T-helper 2 cell treated with Interferon-gamma antibody and Interleukin-4, amounts not matched to agents 5 μg/mL and 100 μg/mL, for 36 hours (primary cell): Measurements from ENCODE around the gene TBC1D21.

Source experiments
- DNase-seq: peaks from one replicate; pipeline ENCODE4 v3.0.0; 2021; ENCODE audit warnings: low spot score
- H3K27ac Mint-ChIP-seq: one replicate; pipeline ENCODE4 v1.8.0; 2021; ENCODE audit warnings: mild to moderate bottlenecking, mixed read lengths
- H3K27me3 Mint-ChIP-seq: one replicate; pipeline ENCODE4 v1.8.0; 2021; ENCODE audit warnings: low read depth, mixed read lengths
- H3K36me3 Mint-ChIP-seq: one replicate; pipeline ENCODE4 v1.8.0; 2021; ENCODE audit warnings: low read depth, mixed read lengths
- H3K4me1 Mint-ChIP-seq: one replicate; pipeline ENCODE4 v1.8.0; 2021; ENCODE audit warnings: low read depth, mixed read lengths
- H3K4me3 Mint-ChIP-seq: one replicate; pipeline ENCODE4 v1.8.0; 2022; ENCODE audit warnings: mild to moderate bottlenecking, moderate library complexity, mixed read lengths
- H3K9me3 Mint-ChIP-seq: one replicate; pipeline ENCODE4 v1.8.0; 2021; ENCODE audit warnings: mixed read lengths

The TBC1D21 gene

GRCh38 chr15:73888224-73889041 is 15.1 kb downstream of the TBC1D21 start:
- Mint-ChIP-seq H3K4me3 (no peak overlapping the region), H3K36me3 (no peaks in the 10 kb centered on the region), H3K27me3 (peaks cover 11% of the 10 kb centered on the region), H3K9me3 (no peaks in the 10 kb centered on the region), H3K27ac (no peak overlapping the region), H3K4me1 (no peaks in the 10 kb centered on the region)
- DNase-seq, result no peak

- H3K9me3 Mint-ChIP-seq, result no peaks in the 10 kb centered on the region
- peaks cover 11% of the 10 kb centered on the region for H3K27me3 Mint-ChIP-seq
- H3K4me3 Mint-ChIP-seq, result no peak overlapping the region
- H3K27ac Mint-ChIP-seq, result no peak overlapping the region
- no peak for DNase-seq
- no peaks in the 10 kb centered on the region for H3K36me3 Mint-ChIP-seq
- no peaks in the 10 kb centered on the region for H3K4me1 Mint-ChIP-seq
Measured at GRCh38 chr15:73889053-73889761, 15.8 kb downstream of the TBC1D21 start.

- Mint-ChIP-seq H3K27me3 (peaks cover 11% of the 10 kb centered on the region), H3K4me1 (no peaks in the 10 kb centered on the region), H3K27ac (no peak overlapping the region), H3K4me3 (no peak overlapping the region), H3K9me3 (no peaks in the 10 kb centered on the region), H3K36me3 (no peaks in the 10 kb centered on the region)
- DNase-seq, result no peak
Measured at GRCh38 chr15:73889762-73890124, 16.4 kb downstream of the TBC1D21 start.

- H3K27me3 Mint-ChIP-seq, result peaks cover 11% of the 10 kb centered on the region
- no peak overlapping the region for H3K27ac Mint-ChIP-seq
- no peaks in the 10 kb centered on the region for H3K36me3 Mint-ChIP-seq
- DNase-seq, result no peak
- H3K4me3 Mint-ChIP-seq, result no peak overlapping the region
- no peaks in the 10 kb centered on the region for H3K9me3 Mint-ChIP-seq
- H3K4me1 Mint-ChIP-seq, result no peaks in the 10 kb centered on the region
Measured at GRCh38 chr15:73891328-73892315, 18.3 kb downstream of the TBC1D21 start.

GRCh38 chr15:73892446-73893226 is 19.3 kb downstream of the TBC1D21 start:
- peaks cover 10% of the 10 kb centered on the region for H3K27me3 Mint-ChIP-seq
- H3K4me1 Mint-ChIP-seq, result peaks cover 4% of the 10 kb centered on the region
- H3K4me3 Mint-ChIP-seq, result no peak overlapping the region
- no peaks in the 10 kb centered on the region for H3K36me3 Mint-ChIP-seq
- no peak overlapping the region for H3K27ac Mint-ChIP-seq
- no peak for DNase-seq
- no peaks in the 10 kb centered on the region for H3K9me3 Mint-ChIP-seq

- H3K36me3 Mint-ChIP-seq, result no peaks in the 10 kb centered on the region
- peaks cover 10% of the 10 kb centered on the region for H3K27me3 Mint-ChIP-seq
- peaks cover 4% of the 10 kb centered on the region for H3K4me1 Mint-ChIP-seq
- no peak overlapping the region for H3K4me3 Mint-ChIP-seq
- DNase-seq, result no peak
- no peaks in the 10 kb centered on the region for H3K9me3 Mint-ChIP-seq
- H3K27ac Mint-ChIP-seq, result no peak overlapping the region
Measured at GRCh38 chr15:73894133-73894814, 20.9 kb downstream of the TBC1D21 start.

- DNase-seq, result peak; percentile 55
- no peak overlapping the region for H3K4me3 Mint-ChIP-seq
- no peaks in the 10 kb centered on the region for H3K27me3 Mint-ChIP-seq
- H3K36me3 Mint-ChIP-seq, result no peaks in the 10 kb centered on the region
- no peaks in the 10 kb centered on the region for H3K9me3 Mint-ChIP-seq
- no peak overlapping the region for H3K27ac Mint-ChIP-seq
- H3K4me1 Mint-ChIP-seq, result peaks cover 4% of the 10 kb centered on the region
Measured at GRCh38 chr15:73897441-73898261, 24.3 kb downstream of the TBC1D21 start.

GRCh38 chr15:73899197-73900094 is 26.1 kb downstream of the TBC1D21 start:
- H3K27ac Mint-ChIP-seq, result no peak overlapping the region
- peaks cover 4% of the 10 kb centered on the region for H3K4me1 Mint-ChIP-seq

GRCh38 chr15:73900095-73900712 is 26.8 kb downstream of the TBC1D21 start:
- no peak for DNase-seq
- Mint-ChIP-seq H3K27ac (no peak overlapping the region), H3K9me3 (no peaks in the 10 kb centered on the region), H3K27me3 (no peaks in the 10 kb centered on the region), H3K4me3 (no peak overlapping the region), H3K36me3 (no peaks in the 10 kb centered on the region), H3K4me1 (peaks cover 4% of the 10 kb centered on the region)

More at GRCh38 chr15:73899197-73900094, 26.1 kb downstream of the TBC1D21 start:
- no peaks in the 10 kb centered on the region for H3K9me3 Mint-ChIP-seq
- H3K36me3 Mint-ChIP-seq, result no peaks in the 10 kb centered on the region
- H3K27me3 Mint-ChIP-seq, result no peaks in the 10 kb centered on the region
- no peak for DNase-seq
- no peak overlapping the region for H3K4me3 Mint-ChIP-seq

GRCh38 chr15:73901126-73901810 is 27.9 kb downstream of the TBC1D21 start:
- Mint-ChIP-seq H3K4me3 (no peak overlapping the region), H3K9me3 (no peaks in the 10 kb centered on the region), H3K36me3 (no peaks in the 10 kb centered on the region), H3K27me3 (no peaks in the 10 kb centered on the region), H3K4me1 (peaks cover 4% of the 10 kb centered on the region), H3K27ac (no peak overlapping the region)
- no peak for DNase-seq
